Lung (tissue), 12 donors: ENCODE measurements around the gene PDRG1. TPM values are rescaled to one million over a fixed set of nuclear protein-coding genes. Genes with fewer than 3 reads are reported as not detected.

Experiments
- ATAC-seq: fragments of 200-7000 bp; cut with Tn5 transposase; one replicate; pipeline ENCODE4 v1.9.1; 2020; ENCODE audit warnings: moderate number of reproducible peaks; ENCODE audit not compliant: insufficient read depth, low FRiP score
- DNase-seq, 3 donors: peaks; one replicate each; pipeline ENCODE4 v3.0.0-alpha.2; 2013 to 2017
- H3K27ac ChIP-seq, 2 donors: one replicate each; pipeline ENCODE4 v1.5.1; 2013; ENCODE audit warnings: mild to moderate bottlenecking in 2 of 2, moderate library complexity in 2 of 2, control low read depth in 1 of 2, inconsistent platforms in 1 of 2, low read depth in 1 of 2, low read length in 1 of 2
- H3K27me3 ChIP-seq, 3 donors: one replicate each; pipeline ENCODE4 v1.5.1; 2013; ENCODE audit warnings: low read length in 2 of 3; ENCODE audit not compliant: control insufficient read depth in 3 of 3, insufficient read depth in 3 of 3
- H3K36me3 ChIP-seq, 4 donors: one replicate each; pipeline ENCODE4 v1.5.1; 2013; ENCODE audit warnings: low read length in 4 of 4, mild to moderate bottlenecking in 1 of 4, moderate library complexity in 1 of 4; ENCODE audit not compliant: control insufficient read depth in 4 of 4, insufficient read depth in 4 of 4
- H3K4me1 ChIP-seq, 5 donors: one replicate each; pipeline ENCODE4 v1.5.1; 2013; ENCODE audit warnings: low read length in 5 of 5, mild to moderate bottlenecking in 2 of 5, moderate library complexity in 1 of 5; ENCODE audit not compliant: control insufficient read depth in 5 of 5, insufficient read depth in 5 of 5
- H3K4me3 ChIP-seq: one replicate; pipeline ENCODE4 v1.5.1; 2013; ENCODE audit warnings: mild to moderate bottlenecking, control low read depth, moderate library complexity
- H3K9ac ChIP-seq, 2 donors: one replicate each; pipeline ENCODE4 v1.5.1; 2013; ENCODE audit warnings: low read length in 2 of 2, control low read depth in 1 of 2; ENCODE audit not compliant: insufficient read depth in 1 of 2
- H3K9me3 ChIP-seq, 4 donors: one replicate each; pipeline ENCODE4 v1.5.1; 2013; ENCODE audit warnings: low read length in 3 of 4, mild to moderate bottlenecking in 1 of 4, moderate library complexity in 1 of 4; ENCODE audit not compliant: control insufficient read depth in 4 of 4, insufficient read depth in 3 of 4
- WGBS, 2 donors: extraction: QIAGEN DNeasy Blood & Tissue Kit; methylation state at CpG; one replicate each; pipeline ENCODE4 v1.1.7; 2013; 5-methylcytosine and 5-hydroxymethylcytosine counted together
- polyA plus RNA-seq, 2 donors: library from polyadenylated mRNA; stranded (reverse); fragments of 200-250 nt; gene quantifications; one replicate each; pipeline ENCODE4 v1.2.1, GENCODE V29; 2013
- total RNA-seq, 2 donors: library from RNA; depleted of rRNA in 1 of 2; stranded (reverse); fragments of >200 nt in 1 of 2; gene quantifications; one replicate each; pipeline ENCODE4 v1.2.1, GENCODE V29; 2014 to 2021
- TF ChIP-seq, protein P1 (sequence below): IDR thresholded peaks from 2 replicates; pipeline ENCODE4 v1.5.1; 2012; ENCODE audit warnings: mild to moderate bottlenecking; ENCODE audit errors: control extremely low read depth, extremely low read depth
- donor health status: control.
- donor health status: control.
- donor health status: Bipolar disorder and iron deficiency.
- donor health status: healthy.
- donor health status: DM: yes; HTN: yes; CAD: no.

PDRG1 gene
- total and polyA plus RNA-seq, 4 donors = 6.3 to 13.0 (median 11.5) TPM

GRCh38 chr20:31913431-31914157 lies 38.3 kb downstream of the PDRG1 start:
- no peak overlapping the region for H3K4me3 ChIP-seq
- H3K9me3 ChIP-seq = no peaks in the 10 kb centered on the region
- WGBS, 2 donors = 79 to 88% methylated on average over 15 of the region's 15 CpGs
- H3K4me1 ChIP-seq = peaks cover 0 to 10% (median 0%) of the 10 kb centered on the region in 5 donors
- ATAC-seq (no peak), DNase-seq (peak in 2 of 3 donors; percentile 10 to 21)
- no peaks in the 10 kb centered on the region for H3K27me3 ChIP-seq
- no peak overlapping the region for H3K27ac ChIP-seq
- H3K9ac ChIP-seq = no peak overlapping the region
- H3K36me3 ChIP-seq = no peaks in the 10 kb centered on the region
- TF ChIP-seq, protein P1, sequence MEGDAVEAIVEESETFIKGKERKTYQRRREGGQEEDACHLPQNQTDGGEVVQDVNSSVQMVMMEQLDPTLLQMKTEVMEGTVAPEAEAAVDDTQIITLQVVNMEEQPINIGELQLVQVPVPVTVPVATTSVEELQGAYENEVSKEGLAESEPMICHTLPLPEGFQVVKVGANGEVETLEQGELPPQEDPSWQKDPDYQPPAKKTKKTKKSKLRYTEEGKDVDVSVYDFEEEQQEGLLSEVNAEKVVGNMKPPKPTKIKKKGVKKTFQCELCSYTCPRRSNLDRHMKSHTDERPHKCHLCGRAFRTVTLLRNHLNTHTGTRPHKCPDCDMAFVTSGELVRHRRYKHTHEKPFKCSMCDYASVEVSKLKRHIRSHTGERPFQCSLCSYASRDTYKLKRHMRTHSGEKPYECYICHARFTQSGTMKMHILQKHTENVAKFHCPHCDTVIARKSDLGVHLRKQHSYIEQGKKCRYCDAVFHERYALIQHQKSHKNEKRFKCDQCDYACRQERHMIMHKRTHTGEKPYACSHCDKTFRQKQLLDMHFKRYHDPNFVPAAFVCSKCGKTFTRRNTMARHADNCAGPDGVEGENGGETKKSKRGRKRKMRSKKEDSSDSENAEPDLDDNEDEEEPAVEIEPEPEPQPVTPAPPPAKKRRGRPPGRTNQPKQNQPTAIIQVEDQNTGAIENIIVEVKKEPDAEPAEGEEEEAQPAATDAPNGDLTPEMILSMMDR = no peak

- DNase-seq = no peak
- no peak for ATAC-seq
- no peak overlapping the region for H3K9ac ChIP-seq
- WGBS, 2 donors = 84 to 88% methylated on average over 4 of the region's 4 CpGs
- no peak overlapping the region for H3K27ac ChIP-seq
- H3K27me3 ChIP-seq = no peaks in the 10 kb centered on the region
- no peak overlapping the region for H3K4me3 ChIP-seq
- TF ChIP-seq, protein P1 = no peak
- peaks cover 0 to 6% (median 0%) of the 10 kb centered on the region in 5 donors for H3K4me1 ChIP-seq
- no peaks in the 10 kb centered on the region for H3K36me3 ChIP-seq
- H3K9me3 ChIP-seq = no peaks in the 10 kb centered on the region
These were observed 41.6 kb downstream of the PDRG1 start for GRCh38 chr20:31910071-31910803.

DNA sequence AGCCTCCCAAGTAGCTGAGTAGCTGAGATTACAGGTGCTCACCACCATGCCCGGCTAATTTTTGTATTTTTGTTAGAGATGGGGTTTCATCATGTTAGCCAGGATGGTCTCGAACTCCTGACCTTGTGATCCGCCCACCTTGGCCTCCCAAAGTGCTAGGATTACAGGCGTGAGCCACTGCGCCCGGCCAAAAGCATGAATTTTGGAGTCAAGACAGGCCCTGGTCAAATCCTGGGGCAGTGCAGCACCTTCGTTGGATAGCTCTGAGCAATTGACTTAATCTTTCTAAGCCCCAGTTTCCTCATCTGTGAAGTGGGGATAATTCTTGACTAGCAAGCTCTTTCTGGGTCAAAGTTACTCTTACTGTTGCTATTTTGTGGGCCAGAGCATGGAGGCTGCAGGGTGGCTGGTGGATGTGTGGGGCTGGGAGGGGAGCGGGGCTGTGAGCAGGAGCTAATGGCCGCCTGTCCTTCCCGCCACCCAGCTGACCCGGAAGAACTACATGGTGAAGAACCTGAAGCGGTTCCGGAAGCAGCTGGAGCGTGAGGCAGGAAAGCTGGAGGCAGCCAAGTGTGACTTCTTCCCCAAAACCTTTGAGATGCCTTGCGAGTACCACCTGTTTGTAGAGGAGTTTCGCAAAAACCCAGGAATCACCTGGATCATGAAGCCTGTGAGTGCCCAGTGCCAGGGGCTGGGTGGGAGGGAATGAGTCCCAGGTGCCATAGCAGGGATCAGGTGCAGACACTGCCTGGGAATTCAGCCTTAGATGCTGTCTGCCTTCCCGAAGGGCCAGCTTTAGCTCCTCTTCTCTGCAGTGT lies 42.4 kb downstream of the PDRG1 start:
- TF ChIP-seq, protein P1 = no peak
- Histone ChIP-seq H3K9ac (no peak overlapping the region), H3K27me3 (no peaks in the 10 kb centered on the region), H3K4me3 (no peak overlapping the region), H3K36me3 (no peaks in the 10 kb centered on the region), H3K9me3 (no peaks in the 10 kb centered on the region), H3K27ac (no peak overlapping the region), H3K4me1 (peaks cover 0 to 6% (median 0%) of the 10 kb centered on the region in 5 donors)
- DNase-seq (no peak), ATAC-seq (no peak)
- 94% methylated on average over 17 of the region's 17 CpGs for WGBS, 2 donors
